Sigmoid colon (tissue), 7 donors: ENCODE results near the gene CKAP4. TPM values are rescaled to one million over a fixed set of nuclear protein-coding genes. Genes with fewer than 3 reads are reported as not detected.

Experiments used
- DNase-seq: peaks from one replicate; pipeline ENCODE4 v3.0.0-alpha.2; 2019
- H3K27ac ChIP-seq, 4 donors: fragments of 200-600 bp; sonication (generic); one replicate each; pipeline ENCODE4 v1.5.1; 2016 to 2019; ENCODE audit warnings: mild to moderate bottlenecking in 1 of 4
- H3K27me3 ChIP-seq, 3 donors: fragments of 200-600 bp; sonication (generic); one replicate each; pipeline ENCODE4 v1.5.1; 2019; ENCODE audit warnings: mild to moderate bottlenecking in 1 of 3
- H3K36me3 ChIP-seq, 4 donors: fragments of 200-600 bp; sonication (generic); one replicate each; pipeline ENCODE4 v1.5.1; 2016 to 2019
- H3K4me1 ChIP-seq, 4 donors: fragments of 200-600 bp; sonication (generic); one replicate each; pipeline ENCODE4 v1.5.1; 2017 to 2019
- H3K4me3 ChIP-seq, 4 donors: fragments of 200-600 bp; sonication (generic); one replicate each; pipeline ENCODE4 v1.5.1; 2017 to 2019; ENCODE audit warnings: mild to moderate bottlenecking in 2 of 4, moderate library complexity in 1 of 4
- H3K9me3 ChIP-seq, 4 donors: fragments of 200-600 bp in 3 of 4; sonication (generic) in 3 of 4; one replicate each; pipeline versions ENCODE4 v1.5.1 to v1.6.1; 2013 to 2019
- EP300 ChIP-seq, 4 donors: sonication (generic); formaldehyde crosslinking; IDR thresholded peaks; one replicate each; pipeline ENCODE4 v1.6.1; 2017; ENCODE audit warnings: antibody characterized with exemption in 4 of 4
- POLR2A ChIP-seq, 2 donors: fragments of 450-650 bp; IDR thresholded peaks; one replicate each; pipeline ENCODE4 v1.6.1; 2016; ENCODE audit warnings: antibody characterized with exemption in 2 of 2, mild to moderate bottlenecking in 2 of 2, moderate library complexity in 2 of 2
- POLR2AphosphoS5 ChIP-seq, 4 donors: sonication (generic); formaldehyde crosslinking; IDR thresholded peaks; one replicate each; pipeline ENCODE4 v1.6.1; 2017; ENCODE audit warnings: antibody characterized with exemption in 4 of 4
- WGBS, 2 donors: extraction: QIAGEN DNeasy Blood & Tissue Kit; methylation state at CpG; one replicate each; pipeline ENCODE4 v1.1.7; 2013; 5-methylcytosine and 5-hydroxymethylcytosine counted together
- intact Hi-C: fragments of 100-400 bp; cut with DNase I; formaldehyde crosslinking; loops from one replicate; pipeline ENCODE4 v1.15.1; 2023
- polyA plus RNA-seq, 3 donors: library from polyadenylated mRNA; stranded (reverse); fragments of 200-250 nt; gene quantifications; one replicate each; pipeline ENCODE4 v1.2.3, GENCODE V29; 2013
- total RNA-seq, 4 donors: library from RNA; depleted of rRNA; stranded (reverse); fragments of >200 nt; gene quantifications; one replicate each; pipeline ENCODE4 v1.1.0, GENCODE V29; 2016
- TF ChIP-seq, protein P1 (sequence below), 4 experiments: fragments of 450-650 bp in 3 of 4; fragments of 200-600 bp in 1 of 4; IDR thresholded peaks; one replicate each; pipeline ENCODE4 v1.5.1; 2016 to 2019; ENCODE audit warnings: antibody characterized with exemption in 4 of 4, mild to moderate bottlenecking in 3 of 4, moderate library complexity in 2 of 4
- donor health status: healthy with polysubstance abuse.
- donor health status: Bipolar disorder and iron deficiency.
- donor health status: healthy.

CKAP4 gene
- total and polyA plus RNA-seq, 7 donors, result 9.2 to 49.1 (median 23.5) TPM

DNA sequence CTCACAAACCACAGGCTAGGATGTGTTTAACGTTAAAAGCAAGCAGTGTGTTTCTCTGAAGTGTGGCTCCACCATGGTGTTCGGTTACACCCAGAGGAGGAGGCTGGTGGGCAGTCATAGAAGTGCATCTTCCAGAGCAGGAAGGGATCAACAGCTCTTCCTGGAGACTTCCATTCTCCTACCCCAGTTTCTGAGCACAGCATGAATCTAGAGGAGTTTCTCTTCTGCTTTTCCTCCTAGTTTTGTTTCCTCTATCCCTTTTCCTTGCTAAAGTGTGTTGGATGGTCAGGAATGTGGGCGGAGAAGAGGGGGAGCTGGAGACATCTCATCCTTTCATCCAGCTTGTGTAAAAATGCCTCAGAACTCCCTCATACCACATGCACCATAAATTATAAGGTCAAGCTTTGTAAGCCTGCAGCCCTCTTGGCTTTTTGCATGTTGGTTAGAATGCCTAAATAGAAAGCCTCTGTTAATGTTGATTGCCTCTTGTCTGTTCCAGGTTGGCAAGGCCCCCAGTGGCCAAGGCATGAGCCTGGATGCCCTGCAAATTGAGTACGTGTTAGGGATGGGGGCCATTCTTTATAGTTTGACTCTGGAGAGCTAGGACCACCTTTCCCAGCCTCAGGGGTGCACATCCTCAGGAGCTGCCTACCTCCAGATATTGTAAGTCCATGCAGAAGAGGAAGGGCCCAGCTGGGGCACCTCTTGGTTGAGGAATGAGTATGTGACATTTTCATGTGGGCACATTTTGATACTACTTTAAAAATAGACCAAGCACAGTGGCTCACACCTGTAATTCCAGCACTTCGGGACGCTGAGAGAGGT is 4.0 kb upstream of the CKAP4 start:
- no peak overlapping the region for H3K4me3 ChIP-seq
- 81 to 90% methylated on average over 6 of the region's 6 CpGs for WGBS, 2 donors
- no peak for TF ChIP-seq EP300 (IDR thresholded peaks at IDR 0.05)
- TF ChIP-seq, protein P1, sequence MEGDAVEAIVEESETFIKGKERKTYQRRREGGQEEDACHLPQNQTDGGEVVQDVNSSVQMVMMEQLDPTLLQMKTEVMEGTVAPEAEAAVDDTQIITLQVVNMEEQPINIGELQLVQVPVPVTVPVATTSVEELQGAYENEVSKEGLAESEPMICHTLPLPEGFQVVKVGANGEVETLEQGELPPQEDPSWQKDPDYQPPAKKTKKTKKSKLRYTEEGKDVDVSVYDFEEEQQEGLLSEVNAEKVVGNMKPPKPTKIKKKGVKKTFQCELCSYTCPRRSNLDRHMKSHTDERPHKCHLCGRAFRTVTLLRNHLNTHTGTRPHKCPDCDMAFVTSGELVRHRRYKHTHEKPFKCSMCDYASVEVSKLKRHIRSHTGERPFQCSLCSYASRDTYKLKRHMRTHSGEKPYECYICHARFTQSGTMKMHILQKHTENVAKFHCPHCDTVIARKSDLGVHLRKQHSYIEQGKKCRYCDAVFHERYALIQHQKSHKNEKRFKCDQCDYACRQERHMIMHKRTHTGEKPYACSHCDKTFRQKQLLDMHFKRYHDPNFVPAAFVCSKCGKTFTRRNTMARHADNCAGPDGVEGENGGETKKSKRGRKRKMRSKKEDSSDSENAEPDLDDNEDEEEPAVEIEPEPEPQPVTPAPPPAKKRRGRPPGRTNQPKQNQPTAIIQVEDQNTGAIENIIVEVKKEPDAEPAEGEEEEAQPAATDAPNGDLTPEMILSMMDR (IDR thresholded peaks at IDR 0.05), result no peak
- TF ChIP-seq POLR2A (IDR thresholded peaks at IDR 0.05), result no peak
- TF ChIP-seq POLR2AphosphoS5 (IDR thresholded peaks at IDR 0.05), result no peak
- no peak for DNase-seq
- no peaks in the 10 kb centered on the region for H3K27me3 ChIP-seq
- no peak overlapping the region for H3K27ac ChIP-seq
- no peaks in the 10 kb centered on the region for H3K36me3 ChIP-seq
- H3K4me1 ChIP-seq, result peaks cover 0 to 7% (median 4%) of the 10 kb centered on the region in 4 donors
- intact Hi-C loops, result no loop called here
- no peaks in the 10 kb centered on the region for H3K9me3 ChIP-seq

- H3K9me3 ChIP-seq, result no peaks in the 10 kb centered on the region
- H3K4me3 ChIP-seq, result no peak overlapping the region
- H3K36me3 ChIP-seq, result no peaks in the 10 kb centered on the region
- no peak for TF ChIP-seq POLR2A (IDR thresholded peaks at IDR 0.05)
- TF ChIP-seq EP300 (IDR thresholded peaks at IDR 0.05), result no peak
- no peak for TF ChIP-seq POLR2AphosphoS5 (IDR thresholded peaks at IDR 0.05)
- TF ChIP-seq, protein P1 (IDR thresholded peaks at IDR 0.05), result no peak
- H3K4me1 ChIP-seq, result peaks cover 0 to 30% (median 27%) of the 10 kb centered on the region in 4 donors
- no peak for DNase-seq
- H3K27me3 ChIP-seq, result no peaks in the 10 kb centered on the region
- WGBS, 2 donors, result 29 to 61% methylated on average over 5 of the region's 5 CpGs
- intact Hi-C loops, result loop anchor here (5.0 kb wide), 2 partner anchors 108 to 1012 kb away; partner anchors contain the start of genes APPL2 and POLR3B
- H3K27ac ChIP-seq, result peak overlapping the region; percentile 98 to 100 (median 98)
These were observed 1.8 kb upstream of the CKAP4 start for GRCh38 chr12:106249411-106250135.

DNA sequence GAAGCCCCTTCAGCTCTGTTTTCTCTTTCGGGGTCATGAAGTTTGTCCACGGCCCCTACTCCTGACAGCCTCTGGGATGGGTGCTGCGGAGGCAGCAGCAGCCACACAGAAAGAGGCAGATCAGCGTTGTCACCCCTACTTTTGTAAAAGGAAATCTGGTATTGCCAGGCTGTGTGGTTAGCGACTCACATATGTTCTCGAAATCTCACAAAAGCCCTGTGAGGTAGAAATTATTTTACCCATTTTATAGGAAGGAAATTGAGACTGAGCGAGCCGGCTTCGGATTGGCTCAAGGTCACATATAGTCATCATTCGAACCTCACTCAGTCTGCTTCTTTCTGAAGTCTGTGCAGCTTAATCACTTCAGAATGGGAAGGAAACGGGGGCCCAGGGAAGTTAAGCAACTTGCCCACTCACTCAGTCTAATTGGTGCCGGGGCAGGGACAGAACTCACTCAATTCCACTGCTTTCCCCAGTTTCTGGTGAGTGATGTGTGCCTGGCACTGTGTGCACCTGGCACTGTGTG is 1.1 kb upstream of the CKAP4 start:
- Histone ChIP-seq H3K27ac (peak overlapping the region; percentile 98 to 100 (median 98)), H3K9me3 (no peaks in the 10 kb centered on the region), H3K4me3 (peak overlapping the region; percentile 57 to 92 (median 88)), H3K27me3 (no peaks in the 10 kb centered on the region), H3K36me3 (no peaks in the 10 kb centered on the region), H3K4me1 (peaks cover 0 to 35% (median 33%) of the 10 kb centered on the region in 4 donors)
- no peak for TF ChIP-seq POLR2A (IDR thresholded peaks at IDR 0.05)
- DNase-seq, result no peak
- intact Hi-C loops, result loop anchor here (5.0 kb wide), 2 partner anchors 108 to 1012 kb away; partner anchors contain the start of genes APPL2 and POLR3B
- 8 to 9% methylated on average over 12 of the region's 12 CpGs for WGBS, 2 donors

GRCh38 chr12:106248312-106248845 is 559 bp upstream of the CKAP4 start:
- Histone ChIP-seq H3K9me3 (no peaks in the 10 kb centered on the region), H3K4me3 (peak overlapping the region; percentile 57 to 92 (median 88)), H3K27me3 (no peaks in the 10 kb centered on the region), H3K36me3 (no peaks in the 10 kb centered on the region), H3K27ac (peak overlapping the region; percentile 98 to 100 (median 98)), H3K4me1 (peaks cover 0 to 40% (median 38%) of the 10 kb centered on the region in 4 donors)
- WGBS, 2 donors, result 1% methylated on average over 36 of the region's 36 CpGs
- TF ChIP-seq, protein P1 (IDR thresholded peaks at IDR 0.05), result no peak
- TF ChIP-seq POLR2AphosphoS5 (IDR thresholded peaks at IDR 0.05), result peak in 1 of 4 donors; percentile 12
- TF ChIP-seq EP300 (IDR thresholded peaks at IDR 0.05), result no peak
- no peak for TF ChIP-seq POLR2A (IDR thresholded peaks at IDR 0.05)
- intact Hi-C loops, result loop anchor here (5.0 kb wide), 2 partner anchors 109 to 1011 kb away; partner anchors contain the start of genes APPL2 and POLR3B
- peak; percentile 85 for DNase-seq
